Chondrocyte (in vitro differentiated cells): Measurements from ENCODE around the gene FBXL7. TPM values are rescaled to one million over a fixed set of nuclear protein-coding genes. Genes with fewer than 3 reads are reported as not detected.
A peak's percentile ranks its signal among the peaks of the same experiment; 100 is the strongest.

Experiments used
- DNase-seq: peaks from one replicate; pipeline ENCODE4 v3.0.0; 2021; ENCODE audit warnings: mixed read lengths, low spot score
- H3K27ac Mint-ChIP-seq: one replicate; pipeline ENCODE4 v1.8.0; 2021; ENCODE audit warnings: mild to moderate bottlenecking, moderate library complexity, mixed read lengths; ENCODE audit not compliant: unreplicated experiment
- H3K27me3 Mint-ChIP-seq: 2 replicates; pipeline ENCODE4 v1.8.0; 2021; ENCODE audit warnings: low read depth, mixed read lengths
- H3K36me3 Mint-ChIP-seq: 2 replicates; pipeline ENCODE4 v1.8.0; 2021; ENCODE audit warnings: low read depth, mixed read lengths
- H3K4me1 Mint-ChIP-seq: 2 replicates; pipeline ENCODE4 v1.8.0; 2021; ENCODE audit warnings: low read depth, mild to moderate bottlenecking, mixed read lengths
- H3K4me3 Mint-ChIP-seq: one replicate; pipeline ENCODE4 v1.8.0; 2021; ENCODE audit warnings: mild to moderate bottlenecking, moderate library complexity, mixed read lengths; ENCODE audit not compliant: unreplicated experiment
- H3K9me3 Mint-ChIP-seq: 2 replicates; pipeline ENCODE4 v1.8.0; 2021; ENCODE audit warnings: low read depth, mixed read lengths
- CTCF ChIP-seq: fragments of 200-600 bp; sonication (generic); IDR thresholded peaks from 2 replicates; pipeline ENCODE4 v1.5.0; 2021; ENCODE audit warnings: antibody characterized with exemption, mild to moderate bottlenecking, moderate library complexity
- total RNA-seq: library from RNA; stranded (reverse); gene quantifications from 3 replicates; pipeline ENCODE4 v1.2.1, GENCODE V29; 2021

FBXL7 gene
- total RNA-seq, 1 donor from 2014 or later: 32.6 TPM

GRCh38 chr5:15492545-15492944 is 7.4 kb upstream of the FBXL7 start:
- no peak overlapping the region for H3K27ac Mint-ChIP-seq
- TF ChIP-seq CTCF: no peak
- H3K4me1 Mint-ChIP-seq: no peaks in the 10 kb centered on the region
- no peaks in the 10 kb centered on the region for H3K9me3 Mint-ChIP-seq
- H3K27me3 Mint-ChIP-seq: peaks cover 19% of the 10 kb centered on the region
- no peak for DNase-seq
- no peak overlapping the region for H3K4me3 Mint-ChIP-seq
- H3K36me3 Mint-ChIP-seq: no peaks in the 10 kb centered on the region

GRCh38 chr5:15493501-15493900 is 6.5 kb upstream of the FBXL7 start:
- Mint-ChIP-seq H3K36me3 (no peaks in the 10 kb centered on the region), H3K4me3 (no peak overlapping the region), H3K27me3 (peaks cover 19% of the 10 kb centered on the region), H3K9me3 (no peaks in the 10 kb centered on the region), H3K4me1 (no peaks in the 10 kb centered on the region), H3K27ac (no peak overlapping the region)
- no peak for DNase-seq
- no peak for TF ChIP-seq CTCF

GRCh38 chr5:15495026-15495425 is 5.0 kb upstream of the FBXL7 start:
- no peak overlapping the region for H3K4me3 Mint-ChIP-seq
- H3K27me3 Mint-ChIP-seq: peaks cover 16% of the 10 kb centered on the region
- no peak for DNase-seq
- no peaks in the 10 kb centered on the region for H3K9me3 Mint-ChIP-seq
- no peaks in the 10 kb centered on the region for H3K36me3 Mint-ChIP-seq
- H3K27ac Mint-ChIP-seq: no peak overlapping the region
- TF ChIP-seq CTCF: no peak
- H3K4me1 Mint-ChIP-seq: peaks cover 7% of the 10 kb centered on the region

GRCh38 chr5:15496886-15497285 is 3.1 kb upstream of the FBXL7 start:
- H3K27ac Mint-ChIP-seq: no peak overlapping the region
- no peak overlapping the region for H3K4me3 Mint-ChIP-seq
- H3K4me1 Mint-ChIP-seq: peaks cover 10% of the 10 kb centered on the region
- H3K9me3 Mint-ChIP-seq: no peaks in the 10 kb centered on the region
- H3K27me3 Mint-ChIP-seq: peaks cover 7% of the 10 kb centered on the region
- no peak for TF ChIP-seq CTCF
- no peak for DNase-seq
- no peaks in the 10 kb centered on the region for H3K36me3 Mint-ChIP-seq

- peak; percentile 93 for DNase-seq
- Mint-ChIP-seq H3K4me3 (peak overlapping the region; percentile 89), H3K27ac (peak overlapping the region; percentile 89), H3K9me3 (no peaks in the 10 kb centered on the region), H3K27me3 (peaks cover 7% of the 10 kb centered on the region), H3K4me1 (peaks cover 41% of the 10 kb centered on the region), H3K36me3 (peaks cover 2% of the 10 kb centered on the region)
- peak; percentile 3 for TF ChIP-seq CTCF
Observed at GRCh38 chr5:15500325-15501001, 483 bp downstream of the FBXL7 start.
